HepG2 (cell line): Measurements from ENCODE around the gene PPP1R9B. TPM values are rescaled to one million over a fixed set of nuclear protein-coding genes. Genes with fewer than 3 reads are reported as not detected.

Source experiments
- HMGA1 ChIP-seq: sonication (generic); formaldehyde crosslinking; conservative IDR thresholded peaks from 2 replicates; pipeline ENCODE4 v1.4.0; 2020; ENCODE audit warnings: missing genetic modification reagents
- KDM5A ChIP-seq: fragments of 200-600 bp; sonication (generic); IDR thresholded peaks from 2 replicates; pipeline ENCODE4 v1.7.0; 2018; ENCODE audit warnings: antibody characterized with exemption, mild to moderate bottlenecking, low read length, borderline replicate concordance
- NBN ChIP-seq: fragments of 450-650 bp; conservative IDR thresholded peaks from 2 replicates; pipeline ENCODE4 v1.6.1; 2017
- RARG ChIP-seq: sonication (generic); formaldehyde crosslinking; IDR thresholded peaks from 2 replicates; pipeline ENCODE4 v1.4.0; 2020; ENCODE audit warnings: low read depth, mild to moderate bottlenecking, missing genetic modification reagents
- RBFOX2 ChIP-seq: fragments of 200-400 bp; formaldehyde crosslinking; IDR thresholded peaks from 2 replicates; pipeline ENCODE4 v1.6.1; 2017; ENCODE audit warnings: low read depth, mild to moderate bottlenecking, low read length
- REL ChIP-seq: sonication (generic); formaldehyde crosslinking; conservative IDR thresholded peaks from 2 replicates; pipeline ENCODE4 v1.8.0; 2022; ENCODE audit warnings: mild to moderate bottlenecking, missing genetic modification reagents, moderate library complexity
- RNF2 ChIP-seq: fragments of 450-650 bp; conservative IDR thresholded peaks from 2 replicates; pipeline ENCODE4 v1.6.1; 2016; ENCODE audit warnings: low read depth
- SP4 ChIP-seq: sonication (generic); formaldehyde crosslinking; IDR thresholded peaks from 2 replicates; pipeline ENCODE4 v1.8.1; 2023; ENCODE audit warnings: mild to moderate bottlenecking, missing genetic modification reagents
- TGIF2 ChIP-seq: IDR thresholded peaks from 2 replicates; pipeline ENCODE4 v1.6.1; 2016; ENCODE audit warnings: control low read depth, missing compliant biosample characterization
- XBP1 ChIP-seq: sonication (generic); formaldehyde crosslinking; IDR thresholded peaks from 2 replicates; pipeline ENCODE4 v1.5.0; 2020; ENCODE audit warnings: missing genetic modification reagents
- ZNF333 ChIP-seq: sonication (generic); formaldehyde crosslinking; IDR thresholded peaks from 2 replicates; pipeline ENCODE4 v1.4.0; 2020; ENCODE audit warnings: mild to moderate bottlenecking, missing genetic modification reagents, borderline replicate concordance
- ZNF512 ChIP-seq: sonication (generic); formaldehyde crosslinking; IDR thresholded peaks from 2 replicates; pipeline ENCODE4 v1.4.0; 2020; ENCODE audit warnings: mild to moderate bottlenecking, missing genetic modification reagents
- ZNF577 ChIP-seq: sonication (generic); formaldehyde crosslinking; IDR thresholded peaks from 2 replicates; pipeline ENCODE4 v1.4.0; 2020; ENCODE audit warnings: mild to moderate bottlenecking, low read depth, missing genetic modification reagents, borderline replicate concordance
- ZNF710 ChIP-seq: sonication (generic); formaldehyde crosslinking; IDR thresholded peaks from 2 replicates; pipeline ENCODE4 v1.5.0; 2020; ENCODE audit warnings: mild to moderate bottlenecking, missing genetic modification reagents, borderline replicate concordance
- ZNF839 ChIP-seq: sonication (generic); formaldehyde crosslinking; IDR thresholded peaks from 2 replicates; pipeline ENCODE4 v1.4.0; 2020; ENCODE audit warnings: missing genetic modification reagents, mild to moderate bottlenecking, borderline replicate concordance
- polyA plus RNA-seq, 8 experiments: library from polyadenylated mRNA; depleted of rRNA in 3 of 8; stranded (reverse) in 7 of 8; unstranded in 1 of 8; fragments of >200 nt; fragmentation: Illumina TruSeq in 4 of 8; extraction: Trizol in 4 of 8; gene quantifications; 2 replicates each; pipeline versions ENCODE4 v1.2.1 to v1.2.3, GENCODE V29; 2011 to 2016; ENCODE audit warnings: low read depth in 4 of 8, missing spikeins in 1 of 8, mixed read lengths in 1 of 8; ENCODE audit not compliant: insufficient read depth in 1 of 8
- total RNA-seq, 5 experiments: library from RNA; depleted of rRNA; stranded (reverse); fragments of >200 nt; fragmentation: Illumina TruSeq; extraction: Trizol; gene quantifications; 2 replicates each; pipeline ENCODE4 v1.2.3, GENCODE V29; 2016; ENCODE audit warnings: low read depth in 1 of 5
- TF ChIP-seq, protein P1 (sequence below): sonication (generic); formaldehyde crosslinking; IDR thresholded peaks from one replicate; pipeline ENCODE4 v1.5.1; 2020; ENCODE audit warnings: mild to moderate bottlenecking, missing genetic modification reagents; ENCODE audit errors: not compliant biosample characterization

The PPP1R9B gene
- total and polyA plus RNA-seq, 2 of the 13 experiments (the other 11 are each of a cell fraction or from before 2014, with no cell fraction given), result 9.4 to 15.8 TPM

- 0 out of 2 replicates have a peak, but pooled peaks have one; percentile 54 for TF ChIP-seq ZNF710
- peak; percentile 81 for TF ChIP-seq RBFOX2
- TF ChIP-seq KDM5A, result no peak
- no peak for TF ChIP-seq XBP1 (CRISPR knock-in tag)
- TF ChIP-seq RARG (CRISPR knock-in tag), result no peak
- TF ChIP-seq NBN, result no peak
- TF ChIP-seq ZNF839 (CRISPR knock-in tag), result no peak
- 0 out of 2 replicates have a peak, but pooled peaks have one; percentile 72 for TF ChIP-seq ZNF333 (CRISPR knock-in tag)
- TF ChIP-seq ZNF577, result no peak
- TF ChIP-seq, protein P1, sequence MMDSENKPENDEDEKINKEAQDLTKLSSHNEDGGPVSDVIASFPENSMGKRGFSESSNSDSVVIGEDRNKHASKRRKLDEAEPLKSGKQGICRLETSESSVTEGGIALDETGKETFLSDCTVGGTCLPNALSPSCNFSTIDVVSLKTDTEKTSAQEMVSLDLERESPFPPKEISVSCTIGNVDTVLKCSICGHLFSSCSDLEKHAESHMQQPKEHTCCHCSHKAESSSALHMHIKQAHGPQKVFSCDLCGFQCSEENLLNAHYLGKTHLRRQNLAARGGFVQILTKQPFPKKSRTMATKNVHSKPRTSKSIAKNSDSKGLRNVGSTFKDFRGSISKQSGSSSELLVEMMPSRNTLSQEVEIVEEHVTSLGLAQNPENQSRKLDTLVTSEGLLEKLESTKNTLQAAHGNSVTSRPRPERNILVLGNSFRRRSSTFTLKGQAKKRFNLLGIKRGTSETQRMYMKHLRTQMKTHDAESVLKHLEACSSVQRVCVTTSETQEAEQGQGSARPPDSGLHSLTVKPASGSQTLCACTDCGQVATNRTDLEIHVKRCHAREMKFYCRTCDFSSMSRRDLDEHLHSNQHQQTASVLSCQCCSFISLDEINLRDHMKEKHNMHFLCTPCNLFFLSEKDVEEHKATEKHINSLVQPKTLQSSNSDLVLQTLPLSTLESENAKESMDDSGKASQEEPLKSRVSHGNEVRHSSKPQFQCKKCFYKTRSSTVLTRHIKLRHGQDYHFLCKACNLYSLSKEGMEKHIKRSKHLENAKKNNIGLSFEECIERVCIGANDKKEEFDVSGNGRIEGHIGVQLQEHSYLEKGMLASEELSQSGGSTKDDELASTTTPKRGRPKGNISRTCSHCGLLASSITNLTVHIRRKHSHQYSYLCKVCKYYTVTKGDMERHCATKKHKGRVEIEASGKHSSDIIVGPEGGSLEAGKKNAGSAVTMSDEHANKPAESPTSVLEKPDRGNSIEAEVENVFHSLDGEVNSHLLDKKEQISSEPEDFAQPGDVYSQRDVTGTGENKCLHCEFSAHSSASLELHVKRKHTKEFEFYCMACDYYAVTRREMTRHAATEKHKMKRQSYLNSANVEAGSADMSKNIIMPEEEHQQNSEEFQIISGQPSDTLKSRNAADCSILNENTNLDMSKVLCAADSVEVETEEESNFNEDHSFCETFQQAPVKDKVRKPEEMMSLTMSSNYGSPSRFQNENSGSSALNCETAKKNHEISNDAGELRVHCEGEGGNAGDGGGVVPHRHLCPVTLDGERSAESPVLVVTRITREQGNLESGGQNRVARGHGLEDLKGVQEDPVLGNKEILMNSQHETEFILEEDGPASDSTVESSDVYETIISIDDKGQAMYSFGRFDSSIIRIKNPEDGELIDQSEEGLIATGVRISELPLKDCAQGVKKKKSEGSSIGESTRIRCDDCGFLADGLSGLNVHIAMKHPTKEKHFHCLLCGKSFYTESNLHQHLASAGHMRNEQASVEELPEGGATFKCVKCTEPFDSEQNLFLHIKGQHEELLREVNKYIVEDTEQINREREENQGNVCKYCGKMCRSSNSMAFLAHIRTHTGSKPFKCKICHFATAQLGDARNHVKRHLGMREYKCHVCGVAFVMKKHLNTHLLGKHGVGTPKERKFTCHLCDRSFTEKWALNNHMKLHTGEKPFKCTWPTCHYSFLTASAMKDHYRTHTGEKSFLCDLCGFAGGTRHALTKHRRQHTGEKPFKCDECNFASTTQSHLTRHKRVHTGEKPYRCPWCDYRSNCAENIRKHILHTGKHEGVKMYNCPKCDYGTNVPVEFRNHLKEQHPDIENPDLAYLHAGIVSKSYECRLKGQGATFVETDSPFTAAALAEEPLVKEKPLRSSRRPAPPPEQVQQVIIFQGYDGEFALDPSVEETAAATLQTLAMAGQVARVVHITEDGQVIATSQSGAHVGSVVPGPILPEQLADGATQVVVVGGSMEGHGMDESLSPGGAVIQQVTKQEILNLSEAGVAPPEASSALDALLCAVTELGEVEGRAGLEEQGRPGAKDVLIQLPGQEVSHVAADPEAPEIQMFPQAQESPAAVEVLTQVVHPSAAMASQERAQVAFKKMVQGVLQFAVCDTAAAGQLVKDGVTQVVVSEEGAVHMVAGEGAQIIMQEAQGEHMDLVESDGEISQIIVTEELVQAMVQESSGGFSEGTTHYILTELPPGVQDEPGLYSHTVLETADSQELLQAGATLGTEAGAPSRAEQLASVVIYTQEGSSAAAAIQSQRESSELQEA (CRISPR knock-in tag), result peak; percentile 21
- no peak for TF ChIP-seq HMGA1
- TF ChIP-seq REL, result peak; percentile 22; the same call in 1 of the 2 replicates
- no peak for TF ChIP-seq ZNF512
- TF ChIP-seq SP4 (CRISPR knock-in tag), result 0 out of 2 replicates have a peak, but pooled peaks have one; percentile 19
- TF ChIP-seq RNF2, result peak; percentile 78
- no peak for TF ChIP-seq TGIF2
These were observed 792 bp downstream of the PPP1R9B start (continued) for GRCh38 chr17:50149417-50150353.
